ENCODE measurements around the gene RNF128. TPM values are rescaled to one million over a fixed set of nuclear protein-coding genes. Genes with fewer than 3 reads are reported as not detected.

The RNF128 gene
- total and polyA plus RNA-seq, 2 of the 13 experiments (the other 11 are each of a cell fraction or from before 2014, with no cell fraction given) = 18.5 to 43.5 TPM

GRCh38 chrX:106780664-106781377 is 54.3 kb downstream of the RNF128 start:
- Histone ChIP-seq H3K4me2 (ENCODE audit: low read depth, low read length) (no peak overlapping the region), H3K9me3 (ENCODE audit: low read length) (no peaks in the 10 kb centered on the region), H4K20me1 (ENCODE audit: insufficient read depth, low read length) (no peaks in the 10 kb centered on the region), H3K9ac (ENCODE audit: insufficient read depth, low read depth, low read length) (no peak overlapping the region), H2AFZ (ENCODE audit: low read length) (no peak overlapping the region), H3K4me1 (ENCODE audit: insufficient read depth, low read length) (peaks cover 23% of the 10 kb centered on the region), H3K79me2 (ENCODE audit: insufficient read depth, low read length) (no peaks in the 10 kb centered on the region), H3K36me3 (replicated peaks in 1 of 2; ENCODE audit: control insufficient read depth in 1 of 2, insufficient read depth in 2 of 2, low read length in 2 of 2) (peaks cover 0 to 6% of the 10 kb centered on the region in 2 experiments; a peak in 1 of 5 replicates), H3K4me3 (replicated peaks in 1 of 3; ENCODE audit: insufficient read depth in 1 of 3, low read depth in 2 of 3, low read length in 3 of 3) (no peak overlapping the region), H3K27ac (ENCODE audit: extremely low read length, insufficient read depth, low read length) (peak overlapping the region; percentile 13), H3K27me3 (ENCODE audit: control insufficient read depth in 1 of 2, insufficient read depth in 2 of 2, low read length in 2 of 2) (no peaks in the 10 kb centered on the region)
- peak; percentile 71 for DNase-seq (ENCODE audit: low spot score)
- ChIA-PET CTCF (ENCODE audit: low intra/inter-chr PET ratio, low total read pairs) (no interaction called here), POLR2A (interaction anchor here (0.9 to 1.2 kb wide), 3 partner anchors 22 to 88 kb away, joined by 3 to 4 read pairs (median 3); partner anchors contain the start of genes RNF128 and TBC1D8B)
- FAIRE-seq = peak; percentile 89
- in situ Hi-C loops (cut with HindIII; ENCODE audit: extremely low pct_ligation_motif_present, low pct_unique_long_range_greater_than_20kb) = loop anchor here (25.0 kb wide), 1 partner anchor 294 kb away; no protein-coding TSS in a partner anchor
- intact Hi-C loops (cut with micrococcal nuclease; ENCODE audit: unreplicated experiment) = loop anchor here (10.0 kb wide), 1 partner anchor 46 kb away; no protein-coding TSS in a partner anchor
- WGBS (ENCODE audit: low lambda C conversion rate) = 0% methylated on average over 1 of the region's 1 CpG
- peak; percentile 73 for ATAC-seq
- no TSS peak for BruUV-seq (replicated peaks)
- TF ChIP-seq SKIL (CRISPR knock-in tag; IDR thresholded peaks at IDR 0.05; ENCODE audit: borderline replicate concordance) = no peak
- no peak for TF ChIP-seq ELF1 (CRISPR knock-in tag; IDR thresholded peaks at IDR 0.05)
- TF ChIP-seq RNF2 (conservative IDR thresholded peaks at IDR 0.05; ENCODE audit: low read depth) = no peak
- TF ChIP-seq CBFB (CRISPR knock-in tag; IDR thresholded peaks at IDR 0.05) = no peak
- no peak for TF ChIP-seq XBP1 (CRISPR knock-in tag; IDR thresholded peaks at IDR 0.05)
- no peak for TF ChIP-seq NRL (CRISPR knock-in tag; IDR thresholded peaks at IDR 0.05; ENCODE audit: borderline replicate concordance)
- no peak for TF ChIP-seq PCBP2 (optimal IDR thresholded peaks at IDR 0.05; ENCODE audit: low read depth, low read length, poor library complexity, severe bottlenecking)
- no peak for TF ChIP-seq KDM4B (CRISPR knock-in tag; IDR thresholded peaks at IDR 0.05)
- no peak for TF ChIP-seq USF2 (IDR thresholded peaks at IDR 0.05; ENCODE audit: low read depth, low read length)
- no peak for TF ChIP-seq USF2 (CRISPR knock-in tag; IDR thresholded peaks at IDR 0.05; ENCODE audit: borderline replicate concordance)
- TF ChIP-seq ZNF782 (CRISPR knock-in tag; IDR thresholded peaks at IDR 0.05; ENCODE audit: borderline replicate concordance) = no peak
- TF ChIP-seq ZNF326 (CRISPR knock-in tag; IDR thresholded peaks at IDR 0.05; ENCODE audit: borderline replicate concordance) = no peak
- TF ChIP-seq ZBTB25 (CRISPR knock-in tag; IDR thresholded peaks at IDR 0.05) = no peak
- no peak for TF ChIP-seq ZNF597 (CRISPR knock-in tag; IDR thresholded peaks at IDR 0.05)
- no peak for TF ChIP-seq ZNF276 (CRISPR knock-in tag; IDR thresholded peaks at IDR 0.05; ENCODE audit: low read depth)
- TF ChIP-seq HDAC1 (CRISPR knock-in tag; IDR thresholded peaks at IDR 0.05) = no peak

All from HepG2 (cell line).